KG1 (cell line): Measurements from ENCODE around the gene RAP1GDS1.
"Not testable (repeated sequence)": the region's sequence is repeated elsewhere in the genome, so short reads cannot be mapped to it uniquely, and the experiment has no call there.

Experiments used
- DNase-seq: peaks from one replicate; lab custom pipeline; 2025; lab: John Stamatoyannopoulos, UW

The RAP1GDS1 gene

DNA sequence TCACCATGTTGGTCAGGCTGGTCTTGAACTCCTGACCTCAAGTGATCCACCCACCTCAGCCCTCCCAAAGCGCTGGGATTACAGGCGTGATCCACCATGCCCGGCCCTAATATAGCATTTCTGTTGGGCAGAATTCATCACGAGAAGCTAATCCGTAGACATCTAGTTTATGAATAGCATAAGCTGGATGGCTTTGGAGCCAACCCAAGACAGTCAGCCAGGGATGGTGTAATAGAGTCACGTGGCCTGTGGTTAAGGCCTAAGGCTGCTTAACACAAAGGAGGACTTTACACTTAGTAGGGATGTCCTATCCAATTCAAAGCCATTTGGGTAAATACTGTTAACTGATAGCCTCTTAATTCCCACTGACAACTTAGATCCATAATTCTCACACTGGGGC is 173.6 kb downstream of the RAP1GDS1 start:
- DNase-seq, result no peak

DNA sequence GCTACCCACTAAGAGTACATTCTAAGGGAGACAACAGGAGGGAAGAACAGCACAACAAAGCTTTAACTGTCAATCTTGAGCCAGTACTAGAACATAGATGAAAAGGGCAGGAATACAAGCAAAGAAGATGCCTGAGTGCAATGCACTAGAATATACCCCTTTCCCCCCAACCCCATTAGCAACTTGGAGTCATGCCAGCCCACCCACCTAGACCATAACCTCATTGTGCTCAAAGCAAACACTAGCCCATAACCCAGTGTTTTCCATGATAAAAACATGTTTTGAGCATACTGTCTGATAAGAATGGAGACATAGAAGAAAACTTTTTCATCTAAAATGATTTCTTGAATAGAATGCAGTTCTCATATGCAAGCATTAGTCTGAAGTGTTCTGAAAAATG is 183.2 kb downstream of the RAP1GDS1 start:
- DNase-seq, result no peak

DNA sequence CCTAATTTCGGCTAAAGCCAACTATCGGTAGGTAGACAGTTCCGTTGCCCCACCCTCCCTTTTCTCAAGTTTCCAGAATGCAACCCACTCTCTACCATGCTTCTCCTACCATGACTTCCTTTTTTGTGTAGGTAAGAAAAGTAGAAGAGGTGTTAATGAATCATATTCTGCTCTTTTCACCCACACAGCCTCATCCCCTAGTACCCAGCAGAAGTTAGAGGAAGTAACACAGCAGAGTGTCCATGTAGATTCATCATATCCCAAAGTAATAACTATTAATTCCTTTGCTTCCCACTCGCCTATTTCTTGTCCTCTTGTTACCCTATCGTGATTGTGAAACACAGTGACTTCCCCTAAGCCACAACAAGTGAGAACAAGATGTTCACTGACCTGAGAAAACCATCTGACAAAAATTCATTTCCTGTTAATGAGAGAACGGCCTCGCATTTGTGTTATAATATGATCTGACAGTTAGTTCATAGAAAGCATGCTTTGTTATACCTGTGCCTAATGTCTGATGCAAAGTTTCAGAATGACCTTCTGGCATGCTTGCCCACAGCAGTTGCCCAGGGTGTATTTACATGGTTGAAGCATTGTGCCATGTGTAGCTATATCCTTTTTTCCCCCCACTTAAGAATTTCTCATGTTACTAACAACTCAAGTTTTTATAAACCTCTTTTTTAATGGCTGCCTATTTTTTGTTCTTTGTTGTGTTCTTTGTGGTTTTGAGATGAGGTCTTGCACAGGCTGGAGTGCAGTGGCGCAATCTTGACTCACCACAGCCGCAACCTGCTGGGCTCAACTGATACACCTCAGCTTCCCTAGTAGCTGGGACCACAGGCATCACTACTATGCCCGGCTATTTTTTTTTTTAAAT is 185.6 kb downstream of the RAP1GDS1 start:
- peak; percentile 74 for DNase-seq

DNA sequence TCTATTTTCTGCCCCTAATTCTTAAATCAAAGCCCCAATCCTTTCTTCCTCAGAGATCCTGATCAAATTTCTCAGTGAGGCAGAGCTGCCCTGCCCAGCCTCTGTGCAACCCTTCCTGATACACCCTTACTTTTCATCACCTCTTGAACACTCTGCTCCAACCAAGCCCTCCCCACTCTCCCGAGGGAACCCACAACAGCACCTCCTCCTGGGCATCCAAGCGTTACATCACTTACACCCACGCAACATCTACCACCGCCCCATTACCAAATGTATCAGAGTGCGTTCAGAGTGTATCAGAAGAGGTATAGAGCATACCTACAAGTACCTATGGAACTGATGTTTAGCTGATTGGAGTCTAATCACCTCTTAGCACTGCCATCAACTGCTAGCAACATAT is 186.5 kb downstream of the RAP1GDS1 start:
- DNase-seq, result no peak

DNA sequence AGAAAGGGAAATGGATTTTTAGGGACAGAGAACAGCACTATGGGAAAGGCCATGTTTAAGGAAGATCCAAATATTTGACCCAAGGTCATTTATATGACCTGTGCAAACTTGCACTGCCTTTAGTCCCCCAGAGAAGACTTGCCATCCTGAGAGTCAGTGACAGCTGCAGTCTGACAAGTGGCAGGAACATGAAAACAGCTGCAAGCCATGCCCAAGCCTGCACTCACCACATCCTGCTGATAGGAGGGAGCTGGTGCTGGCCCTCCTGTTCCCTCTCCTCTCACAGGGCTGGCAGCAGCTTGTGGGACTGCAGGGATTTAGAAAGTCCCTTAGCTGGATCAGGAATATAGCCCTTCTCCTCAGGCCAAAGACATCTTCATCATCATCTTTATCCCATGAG is 187.7 kb downstream of the RAP1GDS1 start:
- no peak for DNase-seq

DNA sequence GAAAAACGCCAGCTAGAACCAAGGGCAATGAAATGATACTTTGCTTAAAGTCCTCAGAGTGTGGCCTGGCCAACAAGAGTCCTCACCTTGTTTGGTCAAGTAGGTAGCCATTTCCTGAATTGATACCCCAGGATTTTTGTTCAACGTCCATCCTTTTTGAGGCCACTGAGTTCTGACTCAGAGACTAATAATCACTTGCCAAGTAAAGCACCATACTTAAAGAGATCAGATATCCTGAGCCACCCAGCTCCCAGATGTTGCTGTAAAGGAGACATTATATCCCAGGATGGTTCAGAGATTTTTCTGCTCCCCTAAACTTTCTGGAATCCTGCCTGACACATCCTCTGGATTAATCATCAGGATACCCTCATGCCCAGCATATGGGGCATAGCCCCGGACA is 190.9 kb downstream of the RAP1GDS1 start:
- no peak for DNase-seq

DNA sequence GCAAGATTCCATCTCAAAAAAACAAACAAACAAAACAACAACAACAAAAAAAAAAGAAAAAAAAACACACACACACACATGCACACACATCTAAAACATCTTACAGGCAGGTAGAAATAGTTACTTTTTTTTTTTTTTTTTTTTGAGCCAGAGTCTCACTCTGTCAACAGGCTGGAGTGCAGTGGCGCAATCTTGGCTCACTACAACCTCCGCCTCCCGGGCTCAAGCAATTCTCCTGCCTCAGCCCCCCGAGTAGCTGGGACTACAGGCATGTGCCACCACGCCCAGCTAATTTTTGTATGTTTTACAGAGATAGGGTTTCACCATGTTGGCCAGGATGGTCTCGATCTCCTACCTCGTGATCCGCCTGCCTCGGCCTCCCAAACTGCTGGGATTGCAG is 196.2 kb downstream of the RAP1GDS1 start:
- not testable (repeated sequence) for DNase-seq

DNA sequence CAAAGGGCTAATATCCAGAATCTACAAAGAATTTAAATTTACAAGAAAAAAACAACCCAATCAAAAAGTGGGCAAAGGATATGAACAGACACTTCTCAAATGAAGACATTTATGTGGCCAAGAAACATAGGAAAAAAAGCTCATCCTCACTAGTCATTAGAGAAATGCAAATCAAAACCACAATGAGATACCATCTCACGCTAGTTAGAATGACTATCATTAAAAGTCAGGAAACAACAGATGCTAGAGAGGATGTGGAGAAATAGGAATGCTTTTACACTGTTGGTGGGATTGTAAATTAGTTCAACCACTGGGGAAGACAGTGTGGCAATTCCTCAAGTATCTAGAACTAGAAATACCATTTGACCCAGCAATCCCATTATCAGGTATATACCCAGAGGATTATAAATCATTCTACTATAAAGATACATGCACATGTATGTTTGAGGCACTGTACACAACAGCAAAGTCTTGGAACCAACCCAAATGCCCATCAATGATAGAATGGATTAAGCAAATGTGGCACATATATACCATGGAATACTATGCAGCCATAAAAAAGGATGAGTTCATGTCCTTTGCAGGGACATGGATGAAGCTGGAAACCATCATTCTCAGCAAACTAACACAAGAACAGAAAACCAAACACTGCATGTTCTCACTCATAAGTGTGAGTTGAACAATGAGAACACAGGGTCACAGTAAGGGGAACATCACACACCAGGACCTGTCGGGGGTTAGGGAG is 200.1 kb downstream of the RAP1GDS1 start:
- not testable (repeated sequence) for DNase-seq

DNA sequence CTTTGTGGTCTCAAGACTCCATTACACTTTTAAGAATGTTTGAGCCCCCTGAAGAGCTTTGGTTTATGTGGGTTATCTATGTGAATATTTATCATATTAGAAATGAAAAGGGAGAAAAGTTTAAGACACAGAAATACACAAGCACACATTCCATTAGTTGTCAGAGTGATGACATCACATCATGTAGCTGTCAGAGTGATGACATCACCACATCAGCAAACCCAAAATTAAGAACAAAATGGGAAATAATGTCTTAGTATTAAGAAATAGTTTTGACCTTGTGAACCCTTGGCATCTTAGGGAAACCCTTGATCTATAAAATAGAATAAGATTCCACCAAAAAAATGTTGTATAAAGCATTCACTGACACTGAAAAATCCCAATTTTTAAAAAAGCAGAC is 201.3 kb downstream of the RAP1GDS1 start:
- DNase-seq, result no peak

DNA sequence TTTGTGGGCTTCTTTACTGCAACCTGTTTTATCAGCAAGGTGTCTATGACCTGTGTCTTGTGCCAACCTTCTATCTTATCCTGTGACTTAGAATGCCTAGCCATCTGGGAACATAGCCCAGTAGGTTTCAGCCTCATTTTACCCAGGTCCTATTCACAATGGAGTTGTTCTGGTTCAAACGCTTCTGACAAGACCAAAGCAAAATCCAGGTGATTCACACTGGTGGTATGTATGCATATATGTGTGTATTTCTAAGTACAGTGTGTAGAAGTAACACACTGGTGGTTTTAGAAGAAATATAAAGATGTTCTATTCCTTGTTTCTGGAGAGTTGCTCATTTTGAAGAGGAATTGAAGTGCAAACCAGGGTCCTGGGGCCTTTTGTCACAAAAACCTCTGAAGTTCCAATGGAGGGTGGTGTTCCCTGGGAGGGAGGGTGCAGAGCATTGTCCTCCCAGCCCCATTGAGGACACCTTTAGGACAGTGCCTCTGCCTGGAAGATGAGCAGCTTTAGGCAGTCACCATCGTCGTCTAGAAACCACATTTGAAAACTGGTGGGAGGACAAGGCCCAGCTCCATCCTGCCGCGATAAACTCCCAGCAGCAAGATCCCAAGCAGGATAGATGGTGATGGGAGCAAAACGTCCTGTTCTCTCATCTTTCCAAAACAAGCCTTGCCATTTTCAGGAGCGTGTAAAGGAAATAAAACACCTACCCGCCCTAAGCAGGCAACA is 205.8 kb downstream of the RAP1GDS1 start:
- no peak for DNase-seq

DNA sequence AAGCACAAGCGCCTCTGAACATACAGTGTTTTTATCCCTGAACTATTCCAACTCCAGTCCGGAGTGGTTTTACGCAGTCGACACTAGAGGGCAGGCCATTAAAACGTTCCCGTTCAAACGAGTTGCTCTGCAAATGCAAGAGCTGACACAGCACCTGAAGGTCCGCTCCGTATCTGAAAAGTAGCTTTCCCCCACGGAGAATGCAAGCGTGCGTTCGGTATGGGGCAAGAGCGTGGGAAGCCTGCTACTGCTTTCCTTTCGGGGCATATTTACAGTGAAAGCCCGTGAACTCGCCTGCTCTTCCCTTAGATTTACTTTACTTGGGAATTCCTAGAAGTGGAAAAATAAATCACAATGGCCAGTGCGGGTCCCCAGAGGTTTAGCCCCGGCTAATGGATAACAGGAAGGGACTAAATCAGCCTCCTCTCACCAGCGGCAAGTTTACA is 206.5 kb downstream of the RAP1GDS1 start:
- DNase-seq, result peak; percentile 57

DNA sequence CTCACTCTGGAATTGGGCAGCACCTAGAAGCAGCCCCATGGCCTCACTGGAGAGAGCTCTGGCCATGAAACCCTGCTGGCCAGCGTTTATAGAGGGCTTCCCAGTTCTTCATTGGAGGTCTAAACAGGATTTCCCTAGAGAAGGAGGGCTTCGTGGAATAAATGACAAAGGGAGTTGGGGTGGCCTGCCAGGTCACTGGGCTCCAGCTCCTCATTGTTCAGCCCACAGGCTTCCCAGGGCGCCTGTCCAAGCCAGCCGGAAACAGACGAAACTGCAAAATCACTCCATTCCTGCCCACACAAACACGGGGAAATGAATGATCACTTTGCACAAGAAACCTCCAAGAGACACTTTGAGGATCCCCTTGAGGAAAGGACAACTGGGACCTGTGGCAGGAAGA is 207.5 kb downstream of the RAP1GDS1 start:
- no peak for DNase-seq

DNA sequence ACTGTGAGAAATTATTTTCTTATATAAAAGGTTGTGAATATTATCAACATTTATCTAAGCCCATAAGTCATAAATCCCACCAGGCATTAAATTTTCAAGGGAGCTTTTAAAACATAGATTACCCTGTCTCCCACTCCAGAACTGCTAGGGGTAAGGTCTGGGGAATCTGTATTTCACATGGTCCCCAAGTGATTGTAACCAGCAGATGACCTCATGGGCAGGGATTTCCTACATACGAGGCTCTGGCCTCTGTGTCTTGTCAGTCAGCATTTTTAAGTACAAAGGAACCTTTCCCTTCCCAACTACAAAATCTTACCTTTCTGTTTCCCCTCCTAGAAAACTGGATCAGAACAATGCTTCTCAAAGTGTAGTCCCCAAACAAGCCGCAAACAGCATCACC is 208.6 kb downstream of the RAP1GDS1 start:
- DNase-seq, result no peak

DNA sequence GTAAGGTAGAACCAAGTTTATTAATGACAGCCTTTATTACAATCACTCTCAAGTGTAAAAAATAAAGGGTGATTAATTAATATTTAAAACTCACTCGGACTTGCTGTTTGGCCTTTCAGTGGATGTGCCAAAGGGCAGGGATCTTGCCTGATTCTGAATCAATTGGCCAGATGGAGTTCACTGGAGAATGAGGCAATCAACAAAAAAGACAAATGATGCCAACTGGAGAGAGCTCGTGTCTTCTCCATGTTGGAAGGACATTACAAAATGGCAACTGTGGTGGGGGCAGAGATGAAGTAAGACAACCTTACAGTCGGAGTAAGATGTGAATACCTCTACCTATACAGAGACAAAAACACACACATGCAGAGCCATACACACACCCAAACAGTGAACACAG is 209.2 kb downstream of the RAP1GDS1 start:
- DNase-seq, result no peak

DNA sequence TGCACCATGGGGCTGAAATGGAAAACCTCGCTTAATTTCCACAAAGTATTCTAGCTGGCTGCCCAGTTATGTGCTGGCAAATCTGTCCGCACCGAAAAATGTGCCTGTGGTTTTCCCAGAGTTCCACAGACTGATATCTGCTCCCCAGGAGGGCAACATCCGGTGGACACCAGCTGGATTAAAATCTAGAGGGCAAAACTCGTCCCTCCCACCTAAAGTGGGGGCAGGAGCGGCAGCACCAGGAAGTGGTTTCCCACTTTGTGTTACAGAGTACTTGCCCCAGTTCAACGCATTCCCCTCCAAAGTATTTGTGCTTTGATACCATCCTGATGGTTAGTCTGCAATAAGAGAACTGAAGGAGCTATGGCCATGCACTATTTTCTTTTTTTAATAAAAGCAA is 209.6 kb downstream of the RAP1GDS1 start:
- no peak for DNase-seq

DNA sequence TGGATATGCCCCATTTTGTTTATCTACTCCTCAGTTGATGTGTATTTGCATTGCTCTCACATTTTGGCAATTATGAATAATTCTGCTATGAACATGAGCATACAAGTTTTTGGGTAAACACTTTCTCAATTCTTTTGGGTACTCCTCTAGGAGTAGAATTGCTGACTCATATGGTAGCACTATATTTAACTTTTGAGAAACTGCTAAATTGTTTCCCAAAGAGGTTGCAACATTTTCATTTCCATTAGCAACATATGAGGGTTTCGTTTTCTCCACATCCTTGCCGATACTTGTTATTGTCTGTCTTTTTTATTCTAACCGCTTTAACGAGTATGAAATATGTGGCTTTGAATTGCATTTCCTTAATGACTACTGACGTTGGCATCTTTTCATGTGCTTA is 211.9 kb downstream of the RAP1GDS1 start:
- no peak for DNase-seq

DNA sequence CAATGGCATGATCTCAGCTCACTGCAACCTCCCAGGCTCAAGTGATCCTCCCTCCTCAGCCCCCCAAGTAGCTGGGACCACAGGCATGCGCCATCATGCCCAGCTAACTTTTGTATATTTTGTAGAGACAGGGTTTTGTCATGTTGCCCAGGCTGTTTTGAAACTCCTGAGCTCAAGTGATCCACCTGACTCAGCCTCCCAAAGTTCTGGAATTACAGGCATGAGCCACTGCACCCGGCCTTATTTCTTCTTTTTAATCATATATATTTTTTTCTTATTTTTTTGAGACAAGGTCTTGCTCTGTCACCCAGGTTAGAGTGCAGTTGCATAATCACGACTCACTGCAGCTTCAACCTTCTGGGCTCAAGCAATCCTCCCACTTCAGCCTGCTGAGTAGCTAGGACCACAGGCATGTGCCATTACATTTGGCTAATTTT is 213.2 kb downstream of the RAP1GDS1 start:
- DNase-seq, result no peak

DNA sequence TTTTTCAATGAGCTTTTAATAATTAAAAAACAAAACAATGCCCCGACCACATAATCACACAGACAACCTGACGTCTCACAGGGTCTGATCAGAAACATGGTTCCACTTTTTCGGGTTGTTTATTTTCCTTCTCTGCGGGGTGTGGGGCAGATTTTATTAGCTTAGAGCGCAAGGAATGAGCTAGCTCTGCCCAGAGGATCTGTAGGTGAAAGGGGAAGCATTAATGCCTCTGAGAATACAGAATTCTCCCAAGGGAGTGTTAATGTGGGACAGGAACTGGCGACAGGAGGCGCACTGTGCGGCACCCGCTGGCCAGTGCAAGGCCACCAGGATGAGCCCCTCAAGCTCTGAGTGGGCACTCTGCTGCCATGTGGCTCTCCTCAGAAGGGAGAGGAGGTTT is 215.7 kb downstream of the RAP1GDS1 start:
- DNase-seq, result no peak

DNA sequence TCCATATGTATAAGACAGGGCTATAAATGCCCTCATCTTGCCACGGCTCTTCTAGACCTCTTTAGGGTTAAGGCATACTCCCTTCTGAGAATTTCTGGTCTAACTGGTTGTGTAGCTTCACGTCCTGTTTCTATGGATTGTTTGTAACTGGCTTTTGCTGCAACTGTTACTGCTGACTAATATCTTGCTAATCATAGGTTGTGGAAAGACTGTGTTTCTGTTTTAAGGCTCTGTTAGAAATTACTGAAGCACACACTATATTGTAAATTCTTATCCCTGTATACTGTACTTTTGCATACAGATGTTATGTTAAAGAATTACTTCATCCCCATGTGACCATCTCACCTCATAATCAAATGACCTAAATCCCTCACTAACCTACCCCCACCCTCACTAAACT is 218.4 kb downstream of the RAP1GDS1 start:
- DNase-seq, result not testable (repeated sequence)

DNA sequence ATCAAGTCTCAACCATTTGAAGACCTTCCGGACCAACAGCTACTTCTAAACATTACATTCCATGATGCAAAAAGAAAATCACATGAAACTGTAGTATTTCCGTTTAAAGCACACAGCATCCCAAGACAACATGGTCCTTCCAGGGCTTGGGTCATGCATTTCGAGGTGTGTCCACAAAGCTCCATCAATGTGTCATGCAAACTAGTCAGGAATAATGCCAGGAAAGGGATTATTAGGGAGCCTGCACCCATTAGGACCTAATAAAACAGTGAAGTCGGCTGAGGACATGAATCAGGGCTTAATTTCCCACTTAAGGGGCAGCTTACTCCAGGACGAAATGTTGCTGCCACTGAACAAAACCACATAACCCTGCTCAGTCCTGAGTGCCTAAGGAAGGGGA is 219.4 kb downstream of the RAP1GDS1 start:
- DNase-seq, result no peak

DNA sequence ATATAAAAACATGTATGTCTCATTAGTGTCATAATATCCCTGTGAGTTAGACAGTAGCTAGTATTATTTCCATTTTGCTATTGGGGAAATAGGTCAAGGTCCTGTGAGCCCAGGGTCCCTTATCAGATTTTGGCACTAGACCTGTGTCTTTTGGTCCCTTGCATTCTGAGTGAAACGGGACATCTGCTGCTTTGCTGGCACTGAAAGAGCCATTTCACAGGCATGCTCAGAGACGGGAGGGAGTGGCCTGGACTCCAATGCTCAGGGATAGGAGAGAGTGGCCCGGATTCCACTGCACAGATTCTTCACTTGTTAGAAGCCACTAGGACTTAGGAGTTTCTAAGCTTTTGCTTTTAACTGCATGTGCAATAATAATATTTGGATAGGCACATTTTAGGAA is 220.0 kb downstream of the RAP1GDS1 start:
- DNase-seq, result no peak

DNA sequence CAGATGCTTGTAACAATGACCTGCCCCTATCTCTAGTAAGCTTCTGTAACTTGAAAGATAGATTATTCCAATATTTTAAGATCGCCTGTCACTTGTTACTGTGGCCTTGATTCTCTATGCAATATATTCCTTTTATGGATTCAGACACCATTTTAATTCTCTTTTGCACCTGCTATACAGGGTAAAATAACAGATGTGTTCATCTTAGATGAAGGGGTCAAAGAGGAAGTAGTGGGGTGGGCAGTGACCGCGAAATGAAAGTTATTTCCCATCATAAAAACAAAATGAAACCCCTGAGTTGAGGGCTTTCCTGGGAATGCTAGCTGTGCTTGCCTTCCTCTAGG is 221.3 kb downstream of the RAP1GDS1 start:
- no peak for DNase-seq
